Endodermal cell (in vitro differentiated cells): ENCODE measurements around the gene PDCD1LG2. TPM values are rescaled to one million over a fixed set of nuclear protein-coding genes. Genes with fewer than 3 reads are reported as not detected.

Experiments used
- DNase-seq: peaks from one replicate; pipeline ENCODE4 v3.0.0-alpha.2; 2017
- H3K27ac ChIP-seq: 2 replicates; pipeline ENCODE4 v1.5.1; 2013; ENCODE audit warnings: mild to moderate bottlenecking, low read depth, low read length, moderate library complexity
- H3K27me3 ChIP-seq: 2 replicates; pipeline ENCODE4 v1.6.1; 2013; ENCODE audit warnings: mild to moderate bottlenecking, low read length, moderate library complexity; ENCODE audit not compliant: insufficient read depth, control insufficient read depth, poor library complexity, severe bottlenecking
- H3K36me3 ChIP-seq: 2 replicates; pipeline ENCODE4 v1.7.0; 2013; ENCODE audit warnings: mild to moderate bottlenecking, low read length, moderate library complexity; ENCODE audit not compliant: control insufficient read depth, insufficient read depth
- H3K4me1 ChIP-seq: one replicate; pipeline ENCODE4 v1.7.0; 2013; ENCODE audit warnings: low read length; ENCODE audit not compliant: control insufficient read depth, insufficient read depth
- H3K4me3 ChIP-seq: 2 replicates; pipeline ENCODE4 v1.5.1; 2013; ENCODE audit warnings: mild to moderate bottlenecking, low read length, moderate library complexity
- H3K9ac ChIP-seq: 2 replicates; pipeline ENCODE4 v1.6.1; 2013; ENCODE audit warnings: mild to moderate bottlenecking, low read length, moderate library complexity; ENCODE audit not compliant: poor library complexity, severe bottlenecking; ENCODE audit errors: extremely low read depth
- H3K9me3 ChIP-seq: 2 replicates; pipeline ENCODE4 v1.6.1; 2013; ENCODE audit warnings: mild to moderate bottlenecking, low read length, moderate library complexity; ENCODE audit not compliant: control insufficient read depth
- H3K27ac Mint-ChIP-seq: 2 replicates; pipeline ENCODE4 v1.8.0; 2020; ENCODE audit warnings: mixed read lengths
- H3K27me3 Mint-ChIP-seq: 2 replicates; pipeline ENCODE4 v1.8.0; 2021; ENCODE audit warnings: mild to moderate bottlenecking, mixed read lengths; ENCODE audit not compliant: insufficient read depth
- H3K36me3 Mint-ChIP-seq: 2 replicates; pipeline ENCODE4 v1.8.0; 2020; ENCODE audit warnings: low read depth, mixed read lengths
- H3K4me1 Mint-ChIP-seq: 2 replicates; pipeline ENCODE4 v1.8.0; 2020; ENCODE audit warnings: mixed read lengths
- H3K4me3 Mint-ChIP-seq: 2 replicates; pipeline ENCODE4 v1.8.0; 2020; ENCODE audit warnings: mild to moderate bottlenecking, moderate library complexity, mixed read lengths
- H3K9me3 Mint-ChIP-seq: 2 replicates; pipeline ENCODE4 v1.8.0; 2020; ENCODE audit warnings: mild to moderate bottlenecking, mixed read lengths
- CTCF ChIP-seq: fragments of 200-600 bp; sonication (generic); conservative IDR thresholded peaks from 2 replicates; pipeline ENCODE4 v1.5.0; 2021; ENCODE audit warnings: antibody characterized with exemption, mild to moderate bottlenecking
- WGBS, 2 experiments: methylation state at CpG; one replicate each; pipeline versions ENCODE4 v1.1.5 to v1.1.7; 2013; ENCODE audit warnings: missing lambda C conversion rate in 2 of 2, mixed read lengths in 1 of 2; ENCODE audit not compliant: insufficient coverage in 1 of 2, insufficient read length in 1 of 2; 5-methylcytosine and 5-hydroxymethylcytosine counted together
- total RNA-seq, 2 donors: library from RNA; stranded (reverse); fragmentation: NEBNext Ultra II Directional in 1 of 2; extraction: Animal tissue kit (Norgen Biotek cat#: 25700) in 1 of 2; gene quantifications; 2 replicates in 1 of 2; 3 replicates in 1 of 2; pipeline ENCODE4 v1.2.1, GENCODE V29; 2021

The PDCD1LG2 gene
- total RNA-seq, 2 donors from 2014 or later: not detected

DNA sequence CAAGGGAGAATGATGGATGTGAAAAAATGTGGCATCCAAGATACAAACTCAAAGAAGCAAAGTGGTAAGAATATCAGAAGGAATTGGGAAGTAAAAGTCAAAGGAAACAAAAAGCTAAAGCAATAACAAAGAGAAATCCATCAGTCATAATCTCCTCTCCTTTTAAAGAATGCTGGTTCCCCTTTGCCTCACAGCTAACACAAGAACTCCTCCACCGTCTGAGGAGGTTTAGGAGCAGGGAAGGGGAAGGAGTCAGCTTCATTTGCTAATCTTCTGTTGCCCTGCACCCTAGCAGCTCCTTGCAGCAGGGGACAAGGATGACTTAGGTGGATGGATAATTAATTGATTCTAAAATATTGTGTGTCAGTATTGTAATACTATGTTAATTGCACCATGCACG is 43.6 kb upstream of the PDCD1LG2 start:
- Mint-ChIP-seq H3K4me3 (no peak overlapping the region), H3K36me3 (no peaks in the 10 kb centered on the region), H3K9me3 (no peaks in the 10 kb centered on the region), H3K27ac (no peak overlapping the region), H3K4me1 (peaks cover 5% of the 10 kb centered on the region), H3K27me3 (no peaks in the 10 kb centered on the region)
- no peak overlapping the region for H3K9ac ChIP-seq
- WGBS, 2 experiments: 69 to 83% methylated on average over 1 of the region's 2 CpGs
- H3K9me3 ChIP-seq: no peaks in the 10 kb centered on the region
- no peaks in the 10 kb centered on the region for H3K27me3 ChIP-seq
- no peak for TF ChIP-seq CTCF
- no peak overlapping the region for H3K27ac ChIP-seq
- H3K4me1 ChIP-seq: peaks cover 4% of the 10 kb centered on the region
- no peaks in the 10 kb centered on the region for H3K36me3 ChIP-seq
- no peak for DNase-seq
- H3K4me3 ChIP-seq: no peak overlapping the region

- H3K36me3 ChIP-seq: no peaks in the 10 kb centered on the region
- no peaks in the 10 kb centered on the region for H3K9me3 Mint-ChIP-seq
- no peaks in the 10 kb centered on the region for H3K36me3 Mint-ChIP-seq
- no peak for TF ChIP-seq CTCF
- H3K27me3 ChIP-seq: no peaks in the 10 kb centered on the region
- no peak overlapping the region for H3K4me3 ChIP-seq
- H3K27me3 Mint-ChIP-seq: no peaks in the 10 kb centered on the region
- H3K4me1 ChIP-seq: no peaks in the 10 kb centered on the region
- 93% methylated on average over 4 of the region's 5 CpGs; no CpG with 5 or more reads in 1 of the 2 experiments for WGBS, 2 experiments
- no peak for DNase-seq
- H3K4me3 Mint-ChIP-seq: no peak overlapping the region
- H3K9ac ChIP-seq: no peak overlapping the region
- no peak overlapping the region for H3K27ac ChIP-seq
- no peak overlapping the region for H3K27ac Mint-ChIP-seq
- H3K9me3 ChIP-seq: no peaks in the 10 kb centered on the region
- H3K4me1 Mint-ChIP-seq: no peaks in the 10 kb centered on the region
Measured at GRCh38 chr9:5468850-5469249, 41.5 kb upstream of the PDCD1LG2 start.

GRCh38 chr9:5470122-5470521 is 40.2 kb upstream of the PDCD1LG2 start:
- H3K27ac Mint-ChIP-seq: no peak overlapping the region
- no peaks in the 10 kb centered on the region for H3K4me1 Mint-ChIP-seq
- H3K9me3 Mint-ChIP-seq: peaks cover 1% of the 10 kb centered on the region

More at GRCh38 chr9:5470122-5470521, 40.2 kb upstream of the PDCD1LG2 start:
- Histone ChIP-seq H3K9ac (no peak overlapping the region), H3K4me1 (no peaks in the 10 kb centered on the region), H3K27ac (no peak overlapping the region), H3K4me3 (no peak overlapping the region), H3K9me3 (no peaks in the 10 kb centered on the region), H3K36me3 (no peaks in the 10 kb centered on the region), H3K27me3 (no peaks in the 10 kb centered on the region)
- Mint-ChIP-seq H3K27me3 (peaks cover 2% of the 10 kb centered on the region), H3K4me3 (no peak overlapping the region), H3K36me3 (no peaks in the 10 kb centered on the region)
- peak; percentile 31 for TF ChIP-seq CTCF
- 86% methylated on average over 1 of the region's 1 CpG; no CpG with 5 or more reads in 1 of the 2 experiments for WGBS, 2 experiments
- DNase-seq: no peak
